SK-N-SH (cell line): ENCODE results near the gene ALPL. TPM values are rescaled to one million over a fixed set of nuclear protein-coding genes. Genes with fewer than 3 reads are reported as not detected.

Experiments
- CTCF ChIA-PET: fragments of 300-600, 350-600 bp; formaldehyde crosslinking; extraction: SDS; loops from one replicate; lab custom pipeline; 2021; lab: Yijun Ruan, JAX
- POLR2A ChIA-PET: fragments of 350-600 bp; sonication (Branson Sonifier 250); formaldehyde crosslinking; extraction: SDS; loops from one replicate; lab custom pipeline; 2020; ENCODE audit warnings: antibody characterized with exemption, inconsistent platforms; lab: Yijun Ruan, JAX
- DNase-seq: peaks from one replicate; pipeline ENCODE4 v3.0.0; 2012
- H2AFZ ChIP-seq: fragments of 200-600 bp; sonication (generic); 2 replicates; pipeline ENCODE4 v1.8.1; 2016; ENCODE audit warnings: antibody characterized with exemption, mild to moderate bottlenecking, low read depth
- H3F3A ChIP-seq: fragments of 200-600 bp; sonication (generic); replicated peaks from 2 replicates; pipeline ENCODE3; 2016; ENCODE audit warnings: antibody characterized with exemption, mild to moderate bottlenecking; ENCODE audit not compliant: insufficient read depth
- H3K27ac ChIP-seq, 2 experiments: fragments of 200-500 bp in 1 of 2; fragments of 200-600 bp in 1 of 2; sonication (Bioruptor generic) in 1 of 2; sonication (generic), shearing (Covaris generic) in 1 of 2; 2 replicates each; pipeline versions ENCODE4 v1.5.1 to v1.6.1; 2014 to 2016; ENCODE audit warnings: low read depth in 2 of 2, inconsistent platforms in 1 of 2, low read length in 1 of 2, mild to moderate bottlenecking in 1 of 2, mixed read lengths in 1 of 2
- H3K27me3 ChIP-seq: fragments of 200-600 bp; sonication (generic), shearing (Covaris generic); 2 replicates; pipeline ENCODE4 v1.6.1; 2016; ENCODE audit warnings: mixed run types; ENCODE audit not compliant: insufficient read depth
- H3K36me3 ChIP-seq, 2 experiments: fragments of 200-500 bp in 1 of 2; fragments of 200-600 bp in 1 of 2; sonication (Bioruptor generic) in 1 of 2; sonication (generic) in 1 of 2; replicated peaks in 1 of 2; 2 replicates each; pipeline versions ENCODE3 to v1.5.1; 2014 to 2016; ENCODE audit warnings: low read length in 1 of 2, mild to moderate bottlenecking in 1 of 2; ENCODE audit not compliant: insufficient read depth in 2 of 2, control insufficient read depth in 1 of 2
- H3K4me1 ChIP-seq, 2 experiments: fragments of 200-500 bp in 1 of 2; fragments of 200-600 bp in 1 of 2; sonication (Bioruptor generic) in 1 of 2; sonication (generic), shearing (Covaris generic) in 1 of 2; 2 replicates each; pipeline versions ENCODE4 v1.5.1 to v1.6.1; 2014 to 2016; ENCODE audit warnings: low read depth in 1 of 2, low read length in 1 of 2, mixed run types in 1 of 2; ENCODE audit not compliant: insufficient read depth in 2 of 2, control insufficient read depth in 1 of 2
- H3K4me2 ChIP-seq: fragments of 200-600 bp; sonication (generic), shearing (Covaris generic); 2 replicates; pipeline ENCODE4 v1.6.1; 2017; ENCODE audit warnings: mixed run types
- H3K4me3 ChIP-seq, 2 experiments: fragments of 200-500 bp in 1 of 2; fragments of 200-600 bp in 1 of 2; sonication (Bioruptor generic) in 1 of 2; sonication (generic), shearing (Covaris generic) in 1 of 2; 2 replicates each; pipeline versions ENCODE4 v1.5.1 to v1.8.1; 2014 to 2016; ENCODE audit warnings: low read depth in 2 of 2, inconsistent platforms in 1 of 2, low read length in 1 of 2, mild to moderate bottlenecking in 1 of 2, mixed read lengths in 1 of 2, moderate library complexity in 1 of 2
- H3K79me2 ChIP-seq: fragments of 200-600 bp; sonication (generic); 2 replicates; pipeline ENCODE4 v1.8.1; 2017; ENCODE audit warnings: mild to moderate bottlenecking; ENCODE audit not compliant: insufficient read depth
- H3K9ac ChIP-seq: fragments of 200-600 bp; sonication (generic); 2 replicates; pipeline ENCODE4 v1.6.1; 2017; ENCODE audit warnings: mixed run types
- H3K9me2 ChIP-seq: fragments of 200-600 bp; sonication (generic); 2 replicates; pipeline ENCODE4 v1.6.1; 2017; ENCODE audit warnings: mixed run types
- H3K9me3 ChIP-seq: fragments of 200-600 bp; sonication (generic); 2 replicates; pipeline ENCODE4 v1.6.1; 2017; ENCODE audit warnings: mixed run types, mild to moderate bottlenecking, moderate library complexity
- H4K20me1 ChIP-seq: fragments of 200-600 bp; sonication (generic); 2 replicates; pipeline ENCODE4 v1.6.1; 2017; ENCODE audit warnings: mild to moderate bottlenecking, mixed run types; ENCODE audit not compliant: insufficient read depth
- CHD2 ChIP-seq: fragments of 150-350 bp; IDR thresholded peaks from 2 replicates; pipeline ENCODE4 v1.6.1; 2018; ENCODE audit warnings: low read length; ENCODE audit not compliant: partially characterized antibody
- CTCF ChIP-seq: fragments of 200-600 bp; sonication (generic); IDR thresholded peaks from 2 replicates; pipeline ENCODE4 v1.6.1; 2017; ENCODE audit warnings: antibody characterized with exemption, mild to moderate bottlenecking, moderate library complexity
- EZH2phosphoT487 ChIP-seq: fragments of 200-600 bp; sonication (generic); IDR thresholded peaks from 2 replicates; pipeline ENCODE4 v1.6.1; 2017; ENCODE audit warnings: low read depth, mixed run types, mild to moderate bottlenecking, antibody characterized with exemption, moderate library complexity, borderline replicate concordance
- GATA2 ChIP-seq: sonication (generic); formaldehyde crosslinking; IDR thresholded peaks from 2 replicates; pipeline ENCODE4 v1.5.0; 2020; ENCODE audit warnings: mild to moderate bottlenecking, missing genetic modification reagents
- MXI1 ChIP-seq: IDR thresholded peaks from 2 replicates; pipeline ENCODE4 v1.6.1; 2012; ENCODE audit warnings: mild to moderate bottlenecking, low read depth, low read length, improper control_type of control experiment
- NRF1 ChIP-seq: IDR thresholded peaks from 2 replicates; pipeline ENCODE4 v1.6.1; 2012; ENCODE audit warnings: low read depth, mild to moderate bottlenecking, low read length
- PBX3 ChIP-seq: IDR thresholded peaks from 2 replicates; pipeline ENCODE4; 2012
- RAD21 ChIP-seq: IDR thresholded peaks from 2 replicates; pipeline ENCODE4 v1.6.1; 2012; ENCODE audit warnings: mild to moderate bottlenecking, low read length
- SMC3 ChIP-seq: IDR thresholded peaks from 2 replicates; pipeline ENCODE4 v1.6.1; 2012; ENCODE audit warnings: low read depth, low read length, improper control_type of control experiment
- YY1 ChIP-seq: IDR thresholded peaks from 2 replicates; pipeline ENCODE4 v1.4.0; 2012; ENCODE audit warnings: low read depth, mild to moderate bottlenecking
- whole genome bisulfite sequencing: methylation state at CpG from one replicate; pipeline ENCODE4 v1.1.6; 2017; ENCODE audit warnings: low lambda C conversion rate; 5-methylcytosine and 5-hydroxymethylcytosine counted together
- polyA plus RNA-seq, 3 experiments: library from polyadenylated mRNA; depleted of rRNA; stranded (reverse); fragments of >200 nt; gene quantifications; 2 replicates each; pipeline ENCODE4 v1.2.3, GENCODE V29; 2012

ALPL gene
- polyA plus RNA-seq, 1 of the 3 experiments (the other 2 are of a cell fraction) = 0.69 TPM

- H3K27ac ChIP-seq = no peak overlapping the region
- DNase-seq = peak; percentile 82
- H4K20me1 ChIP-seq = no peaks in the 10 kb centered on the region
- WGBS = 77% methylated on average over 8 of the region's 13 CpGs
- ChIA-PET POLR2A (no interaction called here), CTCF (interaction anchor here (0.7 to 1.8 kb wide), 8 partner anchors 9 to 171 kb away, joined by 3 to 5 read pairs (median 4); no protein-coding TSS in a partner anchor)
- H3K36me3 ChIP-seq = no peaks in the 10 kb centered on the region
- no peaks in the 10 kb centered on the region for H3K9me2 ChIP-seq
- H3K27me3 ChIP-seq = no peaks in the 10 kb centered on the region
- H3K9me3 ChIP-seq = no peaks in the 10 kb centered on the region
- H3K9ac ChIP-seq = no peak overlapping the region
- no peak overlapping the region for H2AFZ ChIP-seq
- H3K79me2 ChIP-seq = no peaks in the 10 kb centered on the region
- no peak overlapping the region for H3K4me3 ChIP-seq
- no peaks in the 10 kb centered on the region for H3F3A ChIP-seq
- no peaks in the 10 kb centered on the region; a peak in 1 of 4 replicates for H3K4me1 ChIP-seq
- TF ChIP-seq GATA2 (CRISPR knock-in tag) (no peak), CTCF (peak; percentile 45), NRF1 (no peak), SMC3 (peak; percentile 29; the same call in 1 of the 2 replicates), MXI1 (0 out of 2 replicates have a peak, but pooled peaks have one; percentile 28), RAD21 (peak; percentile 26), CHD2 (peak; percentile 39), PBX3 (no peak)
- no peak overlapping the region for H3K4me2 ChIP-seq
These were observed 30.7 kb downstream of the ALPL start for GRCh38 chr1:21539933-21540332.

- Histone ChIP-seq H4K20me1 (no peaks in the 10 kb centered on the region), H3K9me3 (no peaks in the 10 kb centered on the region), H3K79me2 (no peaks in the 10 kb centered on the region), H3K36me3 (no peaks in the 10 kb centered on the region), H3K9ac (no peak overlapping the region), H3F3A (no peaks in the 10 kb centered on the region), H3K27me3 (no peaks in the 10 kb centered on the region), H2AFZ (no peak overlapping the region)
- CTCF ChIA-PET = interaction anchor here (0.6 to 1.8 kb wide), 10 partner anchors 9 to 287 kb away, joined by 3 to 5 read pairs (median 3); partner anchors contain the start of gene ALPL
- WGBS = 95% methylated on average over 6 of the region's 6 CpGs
- no peak for TF ChIP-seq YY1
- no peak for TF ChIP-seq NRF1
- no peak for TF ChIP-seq EZH2phosphoT487
- TF ChIP-seq, all 33 proteins: peak for 0
- no peaks in the 10 kb centered on the region for H3K9me2 ChIP-seq
- DNase-seq = no peak
- H3K4me1 ChIP-seq = no peaks in the 10 kb centered on the region; a peak in 1 of 4 replicates
- no peak overlapping the region for H3K4me3 ChIP-seq
- no peak overlapping the region for H3K27ac ChIP-seq
- H3K4me2 ChIP-seq = no peak overlapping the region
- POLR2A ChIA-PET = no interaction called here
These were observed 32.1 kb downstream of the ALPL start for GRCh38 chr1:21541329-21541728.
